SJSA1 (cell line): ENCODE measurements around the gene PTPRM. TPM values are rescaled to one million over a fixed set of nuclear protein-coding genes. Genes with fewer than 3 reads are reported as not detected.

Experiments used
- DNase-seq, 2 experiments: peaks; one replicate each; pipeline ENCODE4 v3.0.0-alpha.2; 2015 to 2020; ENCODE audit warnings: low spot score in 2 of 2, low read depth in 1 of 2
- H3K27ac ChIP-seq: fragments of 250-450 bp; sonication (Bioruptor Pico); 2 replicates; pipeline ENCODE4 v1.5.1; 2020; ENCODE audit warnings: mild to moderate bottlenecking, moderate library complexity
- H3K27me3 ChIP-seq: fragments of 250-450 bp; sonication (Bioruptor Pico); replicated peaks from 2 replicates; pipeline ENCODE4 v1.5.1; 2020; ENCODE audit warnings: mild to moderate bottlenecking, moderate library complexity
- H3K36me3 ChIP-seq: fragments of 250-450 bp; sonication (Bioruptor Pico); 2 replicates; pipeline ENCODE4 v1.5.1; 2020; ENCODE audit warnings: mild to moderate bottlenecking
- H3K4me1 ChIP-seq: fragments of 250-450 bp; sonication (Bioruptor Pico); replicated peaks from 2 replicates; pipeline ENCODE4 v1.6.1; 2021; ENCODE audit warnings: mild to moderate bottlenecking
- H3K4me3 ChIP-seq: fragments of 250-450 bp; sonication (Bioruptor Pico); 2 replicates; pipeline ENCODE4 v1.5.1; 2020; ENCODE audit warnings: mild to moderate bottlenecking
- H3K9me3 ChIP-seq: fragments of 250-450 bp; sonication (Bioruptor Pico); replicated peaks from 2 replicates; pipeline ENCODE4 v1.5.1; 2020; ENCODE audit warnings: mild to moderate bottlenecking
- total RNA-seq: library from RNA; depleted of rRNA; stranded (reverse); fragments of >200 nt; shearing (Covaris generic); gene quantifications from 2 replicates; pipeline ENCODE4 v1.2.3, GENCODE V29; 2014

The PTPRM gene
- total RNA-seq, 1 experiment from 2014 or later, result 68.3 TPM

DNA sequence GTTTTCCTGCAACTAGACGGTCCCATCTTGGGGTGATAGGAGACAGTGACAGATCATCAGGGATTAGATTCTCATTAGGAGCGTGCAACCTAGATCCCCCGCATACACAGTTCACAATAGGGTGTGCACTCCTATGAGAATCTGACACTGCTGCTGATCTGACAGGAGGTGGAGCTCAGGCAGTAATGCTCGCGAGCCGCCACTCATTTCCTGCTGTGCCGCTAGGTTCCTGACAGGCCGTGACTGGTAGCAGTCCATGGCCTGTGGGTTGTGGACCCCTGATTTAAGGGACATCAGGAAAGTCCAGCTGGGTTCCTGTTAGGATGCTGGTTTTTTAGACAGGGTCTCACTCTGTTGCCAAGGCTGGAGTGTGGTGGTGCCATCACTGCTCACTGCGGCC, 48.7 kb downstream of the PTPRM start:
- no peak for DNase-seq

GRCh38 chr18:7616661-7617060, 49.5 kb downstream of the PTPRM start:
- Histone ChIP-seq H3K4me3 (no peak overlapping the region), H3K36me3 (no peaks in the 10 kb centered on the region), H3K27ac (peak overlapping the region; percentile 86), H3K4me1 (peaks cover 37% of the 10 kb centered on the region), H3K9me3 (no peaks in the 10 kb centered on the region), H3K27me3 (no peaks in the 10 kb centered on the region)
- peak in 1 of 2 experiments; percentile 59 for DNase-seq

More for the DNA sequence above, 48.7 kb downstream of the PTPRM start:
- H3K9me3 ChIP-seq, result no peaks in the 10 kb centered on the region
- no peaks in the 10 kb centered on the region for H3K36me3 ChIP-seq
- H3K27ac ChIP-seq, result peak overlapping the region; percentile 86; the same call in 1 of the 2 replicates
- H3K4me3 ChIP-seq, result no peak overlapping the region
- no peaks in the 10 kb centered on the region for H3K27me3 ChIP-seq
- peaks cover 37% of the 10 kb centered on the region for H3K4me1 ChIP-seq

DNA sequence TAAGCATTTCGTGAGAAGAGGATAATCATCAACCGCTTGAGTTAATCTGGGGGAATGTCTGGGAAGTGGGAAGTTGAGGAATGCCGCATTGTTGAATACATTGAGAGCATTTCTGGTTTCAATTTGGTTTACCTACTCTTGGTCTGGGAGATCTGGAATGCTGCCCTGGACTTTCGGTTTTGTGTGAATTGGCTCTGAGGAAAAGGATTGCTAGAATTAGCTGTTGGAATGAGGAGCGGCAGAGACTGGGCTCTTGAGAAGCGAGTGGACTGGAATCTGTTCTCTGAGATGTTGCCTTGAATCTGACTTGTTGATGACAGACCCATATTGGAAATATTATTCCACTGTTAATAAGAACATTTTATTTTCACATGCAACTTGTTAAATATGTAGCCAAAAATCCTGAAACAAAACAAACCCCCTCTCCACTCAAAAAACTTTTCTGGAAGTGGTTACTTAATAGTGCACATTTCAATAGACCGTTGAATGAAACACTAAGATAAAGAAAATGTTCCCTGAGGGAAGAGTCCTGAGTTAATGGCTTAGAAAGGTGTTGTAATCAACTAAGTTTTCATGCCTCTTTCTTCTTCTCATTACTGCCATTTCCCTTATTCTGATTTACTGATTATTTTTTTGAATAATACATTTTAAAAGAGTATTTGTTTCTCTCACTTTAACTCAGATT, 50.8 kb downstream of the PTPRM start:
- H3K27ac ChIP-seq, result peak overlapping the region; percentile 86
- no peaks in the 10 kb centered on the region for H3K9me3 ChIP-seq
- H3K4me1 ChIP-seq, result peaks cover 37% of the 10 kb centered on the region
- no peaks in the 10 kb centered on the region for H3K27me3 ChIP-seq
- DNase-seq, result peak; percentile 92 to 95
- no peaks in the 10 kb centered on the region for H3K36me3 ChIP-seq
- peak overlapping the region; percentile 14 for H3K4me3 ChIP-seq

GRCh38 chr18:7618891-7619442, 51.9 kb downstream of the PTPRM start:
- no peaks in the 10 kb centered on the region for H3K36me3 ChIP-seq
- no peaks in the 10 kb centered on the region for H3K9me3 ChIP-seq
- DNase-seq, result peak in 1 of 2 experiments; percentile 46
- H3K4me1 ChIP-seq, result peaks cover 37% of the 10 kb centered on the region
- no peaks in the 10 kb centered on the region for H3K27me3 ChIP-seq
- H3K27ac ChIP-seq, result peak overlapping the region; percentile 86
- H3K4me3 ChIP-seq, result no peak overlapping the region

DNA sequence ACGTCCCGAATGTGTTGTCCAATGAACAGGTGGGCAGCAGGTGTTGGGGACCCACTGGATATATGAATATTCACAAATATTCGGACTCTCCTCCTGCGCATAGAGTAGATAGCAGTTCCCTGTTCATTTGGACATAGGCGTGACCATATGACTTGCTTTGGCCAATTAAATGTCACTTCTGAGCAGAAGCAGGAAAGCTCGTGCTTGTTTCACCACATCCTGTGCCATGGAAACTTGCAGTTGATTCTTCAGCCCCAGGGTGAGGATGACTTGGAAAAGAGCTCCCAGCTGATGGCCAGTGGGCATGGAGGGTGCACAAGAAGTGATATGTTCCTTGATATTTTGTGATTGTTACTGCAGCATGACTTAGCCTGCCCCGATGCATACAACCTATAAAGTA, 52.6 kb downstream of the PTPRM start:
- Histone ChIP-seq H3K4me3 (no peak overlapping the region), H3K27me3 (no peaks in the 10 kb centered on the region), H3K36me3 (no peaks in the 10 kb centered on the region), H3K27ac (peak overlapping the region; percentile 86), H3K4me1 (peaks cover 37% of the 10 kb centered on the region), H3K9me3 (no peaks in the 10 kb centered on the region)
- DNase-seq, result no peak

GRCh38 chr18:7622721-7623120, 55.6 kb downstream of the PTPRM start:
- H3K27me3 ChIP-seq, result no peaks in the 10 kb centered on the region
- no peak for DNase-seq
- peaks cover 39% of the 10 kb centered on the region for H3K4me1 ChIP-seq
- H3K9me3 ChIP-seq, result no peaks in the 10 kb centered on the region
- no peak overlapping the region for H3K4me3 ChIP-seq
- no peak overlapping the region for H3K27ac ChIP-seq
- no peaks in the 10 kb centered on the region for H3K36me3 ChIP-seq

DNA sequence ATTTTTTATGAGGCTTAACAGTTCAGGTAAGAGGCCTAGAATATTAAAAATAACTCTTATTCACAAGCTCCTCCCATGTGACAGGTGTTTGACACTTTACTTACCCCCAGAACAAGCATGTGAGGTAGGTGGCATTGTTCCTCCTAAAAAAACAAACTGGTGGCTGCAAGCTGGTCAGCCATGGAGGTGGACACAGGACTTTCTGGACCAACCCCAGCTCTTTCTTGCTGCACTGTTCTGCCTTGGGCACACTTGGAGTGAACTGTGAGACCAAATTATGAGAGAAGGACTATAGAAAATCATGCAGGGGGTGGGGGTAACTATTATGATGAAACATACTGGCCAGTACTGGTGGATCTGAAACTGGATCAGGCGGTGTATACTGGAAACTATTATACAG, 56.6 kb downstream of the PTPRM start:
- peaks cover 38% of the 10 kb centered on the region for H3K4me1 ChIP-seq
- H3K9me3 ChIP-seq, result no peaks in the 10 kb centered on the region
- no peak overlapping the region for H3K4me3 ChIP-seq
- DNase-seq, result no peak
- H3K27ac ChIP-seq, result no peak overlapping the region
- no peaks in the 10 kb centered on the region for H3K27me3 ChIP-seq
- no peaks in the 10 kb centered on the region; the same call in 1 of the 2 replicates for H3K36me3 ChIP-seq

DNA sequence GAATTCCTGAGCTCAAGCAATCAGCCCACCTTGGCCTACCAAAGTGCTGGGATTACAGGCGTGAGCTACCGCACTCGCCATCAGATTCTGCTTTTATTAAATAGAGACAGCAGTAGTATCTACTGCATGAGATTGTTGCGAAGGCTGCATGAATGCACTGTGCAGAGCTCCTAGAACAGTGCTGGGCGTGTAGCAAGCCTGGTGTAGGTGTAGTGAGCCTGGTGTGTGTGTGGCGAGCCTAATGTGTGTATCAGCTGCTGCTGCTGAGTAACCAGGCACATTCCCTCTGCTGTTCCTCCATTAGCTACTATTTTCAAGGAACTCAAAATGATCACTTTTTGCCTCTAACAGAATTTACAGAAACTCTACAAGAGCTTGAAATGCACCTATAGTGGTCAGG, 57.6 kb downstream of the PTPRM start:
- H3K27me3 ChIP-seq, result no peaks in the 10 kb centered on the region
- H3K27ac ChIP-seq, result no peak overlapping the region
- no peak overlapping the region for H3K4me3 ChIP-seq

DNA sequence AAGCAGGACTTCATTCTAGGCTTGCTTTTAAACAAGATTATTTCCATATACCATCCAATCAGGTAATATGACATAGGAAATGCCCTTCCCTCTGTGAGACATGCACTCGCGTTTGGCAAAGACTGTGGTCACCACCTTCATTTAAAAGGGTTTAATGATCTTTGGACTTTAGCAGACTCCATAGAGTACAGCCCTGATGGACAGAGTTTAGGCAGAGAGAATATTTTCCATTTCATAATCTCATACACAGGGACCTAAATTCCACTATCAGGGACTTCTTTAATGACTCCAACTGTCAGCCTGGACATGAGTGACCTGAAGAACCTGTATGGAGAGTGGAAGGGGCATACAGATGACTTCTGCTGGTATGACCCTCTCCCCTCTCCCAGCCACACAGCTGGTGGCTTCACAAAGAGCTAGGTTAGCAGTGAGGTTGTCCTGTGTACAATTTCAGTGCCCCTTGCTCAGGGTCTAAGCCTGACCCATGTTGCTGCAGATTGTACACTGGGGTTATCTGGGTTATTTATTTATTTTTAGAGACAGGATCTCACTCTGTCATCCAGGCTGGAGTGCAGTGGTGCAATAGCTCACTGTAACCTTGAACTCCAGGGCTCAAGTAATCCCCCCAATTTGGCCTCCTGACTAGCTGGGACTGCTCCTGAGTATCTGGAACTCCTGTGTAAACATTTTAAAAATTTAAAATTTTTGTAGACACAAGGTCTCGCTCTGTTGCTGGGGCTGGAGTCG, 59.2 kb downstream of the PTPRM start:
- Histone ChIP-seq H3K27me3 (no peaks in the 10 kb centered on the region), H3K4me3 (no peak overlapping the region), H3K36me3 (no peaks in the 10 kb centered on the region; the same call in 1 of the 2 replicates), H3K27ac (no peak overlapping the region), H3K9me3 (no peaks in the 10 kb centered on the region), H3K4me1 (peaks cover 19% of the 10 kb centered on the region)
- no peak for DNase-seq

More for the DNA sequence above, 57.6 kb downstream of the PTPRM start:
- peak in 1 of 2 experiments; percentile 16 for DNase-seq
- H3K9me3 ChIP-seq, result no peaks in the 10 kb centered on the region
- H3K4me1 ChIP-seq, result peaks cover 28% of the 10 kb centered on the region
- no peaks in the 10 kb centered on the region; the same call in 1 of the 2 replicates for H3K36me3 ChIP-seq

GRCh38 chr18:7626922-7627440, 59.9 kb downstream of the PTPRM start:
- H3K4me3 ChIP-seq, result no peak overlapping the region
- no peaks in the 10 kb centered on the region for H3K9me3 ChIP-seq
- peaks cover 19% of the 10 kb centered on the region for H3K4me1 ChIP-seq
- H3K27ac ChIP-seq, result peak overlapping the region; percentile 51
- DNase-seq, result peak; percentile 75 to 85
- H3K27me3 ChIP-seq, result no peaks in the 10 kb centered on the region
- H3K36me3 ChIP-seq, result no peaks in the 10 kb centered on the region; the same call in 1 of the 2 replicates

- Histone ChIP-seq H3K9me3 (no peaks in the 10 kb centered on the region), H3K4me1 (peaks cover 19% of the 10 kb centered on the region), H3K27me3 (no peaks in the 10 kb centered on the region), H3K27ac (no peak overlapping the region), H3K36me3 (no peaks in the 10 kb centered on the region; the same call in 1 of the 2 replicates), H3K4me3 (no peak overlapping the region)
- no peak for DNase-seq
These were observed 62.3 kb downstream of the PTPRM start for GRCh38 chr18:7629416-7629815.

- H3K27ac ChIP-seq, result no peak overlapping the region
- no peak for DNase-seq
- H3K9me3 ChIP-seq, result no peaks in the 10 kb centered on the region
- H3K27me3 ChIP-seq, result no peaks in the 10 kb centered on the region
- peaks cover 19% of the 10 kb centered on the region for H3K4me1 ChIP-seq
- H3K36me3 ChIP-seq, result no peaks in the 10 kb centered on the region; the same call in 1 of the 2 replicates
- H3K4me3 ChIP-seq, result no peak overlapping the region
These were observed 63.8 kb downstream of the PTPRM start for GRCh38 chr18:7630731-7631442.
